ENCODE measurements around the gene ITGAL.

DNA sequence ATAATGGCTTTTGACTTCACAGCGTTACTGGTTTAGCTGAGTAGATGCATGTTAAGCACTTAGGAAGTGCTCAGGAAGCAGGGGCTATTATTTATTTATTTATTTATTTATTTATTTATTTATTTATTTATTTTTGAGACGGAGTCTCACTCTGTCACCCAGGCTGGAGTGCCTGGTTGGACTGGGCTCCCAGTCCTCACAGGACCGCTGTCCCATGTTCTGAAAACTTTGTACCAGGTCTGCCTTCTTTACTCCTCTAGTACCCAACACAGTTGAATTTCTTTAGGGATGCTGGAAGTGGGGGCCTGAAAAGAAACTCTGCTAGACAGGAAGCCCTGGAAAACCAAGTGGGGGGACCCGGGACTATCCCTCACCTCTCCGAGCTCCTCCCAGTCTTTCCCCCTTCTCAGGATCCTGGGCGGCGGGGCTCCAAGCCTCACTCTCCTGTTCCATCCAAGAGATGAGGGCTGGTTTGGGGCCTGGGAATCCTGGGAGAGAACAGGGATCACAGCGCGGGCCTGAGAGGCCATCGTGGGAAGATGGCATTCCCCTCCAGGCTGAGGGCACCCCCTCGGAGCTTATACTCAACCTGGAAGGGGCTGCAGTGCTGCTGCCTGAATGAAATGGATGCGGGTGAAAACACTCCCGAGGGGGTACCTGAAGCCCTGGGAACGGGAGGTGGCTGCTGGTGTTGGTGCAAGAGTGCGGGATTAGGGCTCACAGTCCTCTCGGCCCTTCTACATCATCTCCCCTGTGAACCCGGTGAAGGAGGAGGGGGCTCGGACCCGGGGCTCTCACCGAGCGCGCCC is 98.3 kb downstream of the ITGAL start:
- no peak for TF ChIP-seq CTCF (conservative IDR thresholded peaks at IDR 0.05; ENCODE audit: low read length)
- TF ChIP-seq EZH2phosphoT487 (IDR thresholded peaks at IDR 0.05; ENCODE audit: borderline replicate concordance, low read depth, low read length): no peak

Data from OCI-LY7 (cell line).